ENCODE results near the gene CCL16.

- TF ChIP-seq EP300 (IDR thresholded peaks at IDR 0.05): no peak
- TF ChIP-seq, protein P1, sequence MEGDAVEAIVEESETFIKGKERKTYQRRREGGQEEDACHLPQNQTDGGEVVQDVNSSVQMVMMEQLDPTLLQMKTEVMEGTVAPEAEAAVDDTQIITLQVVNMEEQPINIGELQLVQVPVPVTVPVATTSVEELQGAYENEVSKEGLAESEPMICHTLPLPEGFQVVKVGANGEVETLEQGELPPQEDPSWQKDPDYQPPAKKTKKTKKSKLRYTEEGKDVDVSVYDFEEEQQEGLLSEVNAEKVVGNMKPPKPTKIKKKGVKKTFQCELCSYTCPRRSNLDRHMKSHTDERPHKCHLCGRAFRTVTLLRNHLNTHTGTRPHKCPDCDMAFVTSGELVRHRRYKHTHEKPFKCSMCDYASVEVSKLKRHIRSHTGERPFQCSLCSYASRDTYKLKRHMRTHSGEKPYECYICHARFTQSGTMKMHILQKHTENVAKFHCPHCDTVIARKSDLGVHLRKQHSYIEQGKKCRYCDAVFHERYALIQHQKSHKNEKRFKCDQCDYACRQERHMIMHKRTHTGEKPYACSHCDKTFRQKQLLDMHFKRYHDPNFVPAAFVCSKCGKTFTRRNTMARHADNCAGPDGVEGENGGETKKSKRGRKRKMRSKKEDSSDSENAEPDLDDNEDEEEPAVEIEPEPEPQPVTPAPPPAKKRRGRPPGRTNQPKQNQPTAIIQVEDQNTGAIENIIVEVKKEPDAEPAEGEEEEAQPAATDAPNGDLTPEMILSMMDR (IDR thresholded peaks at IDR 0.05): no peak
These were observed 50.9 kb downstream of the CCL16 start, which contains the start of gene RDM1 for GRCh38 chr17:35930211-35931065.
